Measurements from ENCODE around the gene GLRA2. TPM values are rescaled to one million over a fixed set of nuclear protein-coding genes. Genes with fewer than 3 reads are reported as not detected.

Gene GLRA2
- total RNA-seq, 1 donor from 2014 or later: not detected

DNA sequence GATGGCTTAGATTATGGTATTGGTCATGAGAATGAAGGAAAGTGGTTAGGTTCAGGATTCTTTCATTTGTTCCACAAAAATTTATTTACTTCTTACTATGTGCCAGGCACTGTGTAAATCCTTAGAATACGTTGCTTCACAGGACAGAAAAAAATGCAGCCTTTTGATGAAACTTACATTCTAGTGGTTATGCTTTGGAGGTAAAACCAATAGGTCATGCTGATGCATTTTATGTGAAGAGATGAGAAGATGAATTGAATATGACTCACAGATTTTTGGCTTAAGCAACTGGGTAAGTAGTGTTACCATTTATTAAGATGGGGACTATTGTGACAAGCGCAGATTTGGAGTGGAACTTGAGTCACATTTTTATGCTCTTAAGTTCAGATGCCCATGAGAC lies 165.3 kb downstream of the GLRA2 start:
- DNase-seq (ENCODE audit: low spot score): no peak
- H3K36me3 Mint-ChIP-seq (ENCODE audit: low read depth, unreplicated experiment): no peaks in the 10 kb centered on the region
- H3K4me3 Mint-ChIP-seq (ENCODE audit: unreplicated experiment): no peak overlapping the region
- H3K27ac Mint-ChIP-seq (ENCODE audit: unreplicated experiment): no peak overlapping the region
- no peaks in the 10 kb centered on the region for H3K27me3 Mint-ChIP-seq (ENCODE audit: unreplicated experiment)
- H3K4me1 Mint-ChIP-seq (ENCODE audit: unreplicated experiment): no peaks in the 10 kb centered on the region
- no peaks in the 10 kb centered on the region for H3K9me3 Mint-ChIP-seq (ENCODE audit: unreplicated experiment)
- TF ChIP-seq CTCF (IDR thresholded peaks at IDR 0.05; ENCODE audit: unreplicated experiment): no peak

GRCh38 chrX:14697451-14697850 lies 168.1 kb downstream of the GLRA2 start:
- H3K4me1 Mint-ChIP-seq (ENCODE audit: unreplicated experiment): no peaks in the 10 kb centered on the region
- H3K4me3 Mint-ChIP-seq (ENCODE audit: unreplicated experiment): no peak overlapping the region
- no peak overlapping the region for H3K27ac Mint-ChIP-seq (ENCODE audit: unreplicated experiment)
- no peaks in the 10 kb centered on the region for H3K9me3 Mint-ChIP-seq (ENCODE audit: unreplicated experiment)
- no peaks in the 10 kb centered on the region for H3K36me3 Mint-ChIP-seq (ENCODE audit: low read depth, unreplicated experiment)
- TF ChIP-seq CTCF (IDR thresholded peaks at IDR 0.05; ENCODE audit: unreplicated experiment): peak; percentile 49
- peak; percentile 42 for DNase-seq (ENCODE audit: low spot score)
- no peaks in the 10 kb centered on the region for H3K27me3 Mint-ChIP-seq (ENCODE audit: unreplicated experiment)

GRCh38 chrX:14698790-14699189 lies 169.5 kb downstream of the GLRA2 start:
- TF ChIP-seq CTCF (IDR thresholded peaks at IDR 0.05; ENCODE audit: unreplicated experiment): no peak
- Mint-ChIP-seq H3K4me3 (ENCODE audit: unreplicated experiment) (no peak overlapping the region), H3K36me3 (ENCODE audit: low read depth, unreplicated experiment) (no peaks in the 10 kb centered on the region)

GRCh38 chrX:14700982-14701381 lies 171.6 kb downstream of the GLRA2 start:
- no peak for TF ChIP-seq CTCF (IDR thresholded peaks at IDR 0.05; ENCODE audit: unreplicated experiment)
- no peaks in the 10 kb centered on the region for H3K27me3 Mint-ChIP-seq (ENCODE audit: unreplicated experiment)

More at GRCh38 chrX:14698790-14699189, 169.5 kb downstream of the GLRA2 start:
- H3K4me1 Mint-ChIP-seq (ENCODE audit: unreplicated experiment): no peaks in the 10 kb centered on the region
- no peak overlapping the region for H3K27ac Mint-ChIP-seq (ENCODE audit: unreplicated experiment)
- no peaks in the 10 kb centered on the region for H3K27me3 Mint-ChIP-seq (ENCODE audit: unreplicated experiment)
- DNase-seq (ENCODE audit: low spot score): no peak
- no peaks in the 10 kb centered on the region for H3K9me3 Mint-ChIP-seq (ENCODE audit: unreplicated experiment)

DNA sequence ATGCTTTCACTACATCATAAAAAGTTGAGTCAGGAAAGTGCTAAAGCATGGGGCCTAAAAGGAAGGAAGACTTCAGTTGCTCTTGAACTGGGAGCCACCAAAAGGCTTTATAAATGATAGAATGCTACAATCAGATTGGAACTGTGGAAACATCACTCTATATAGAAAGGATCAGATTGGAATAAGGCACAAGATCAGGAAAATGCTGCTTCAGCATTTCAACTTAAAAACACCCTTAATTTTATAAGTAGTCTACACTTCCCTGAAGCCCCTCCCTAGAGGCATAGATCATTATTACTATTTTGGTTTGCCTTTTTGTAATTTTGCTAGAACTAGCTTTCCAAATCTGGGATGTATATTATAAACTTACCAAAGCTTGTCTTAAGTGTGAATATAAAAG lies 172.8 kb downstream of the GLRA2 start:
- H3K27me3 Mint-ChIP-seq (ENCODE audit: unreplicated experiment): no peaks in the 10 kb centered on the region
- no peaks in the 10 kb centered on the region for H3K9me3 Mint-ChIP-seq (ENCODE audit: unreplicated experiment)
- no peak for TF ChIP-seq CTCF (IDR thresholded peaks at IDR 0.05; ENCODE audit: unreplicated experiment)
- H3K36me3 Mint-ChIP-seq (ENCODE audit: low read depth, unreplicated experiment): no peaks in the 10 kb centered on the region
- H3K4me3 Mint-ChIP-seq (ENCODE audit: unreplicated experiment): no peak overlapping the region
- no peaks in the 10 kb centered on the region for H3K4me1 Mint-ChIP-seq (ENCODE audit: unreplicated experiment)
- DNase-seq (ENCODE audit: low spot score): no peak
- no peak overlapping the region for H3K27ac Mint-ChIP-seq (ENCODE audit: unreplicated experiment)

More at GRCh38 chrX:14700982-14701381, 171.6 kb downstream of the GLRA2 start:
- no peaks in the 10 kb centered on the region for H3K4me1 Mint-ChIP-seq (ENCODE audit: unreplicated experiment)
- H3K4me3 Mint-ChIP-seq (ENCODE audit: unreplicated experiment): no peak overlapping the region
- no peaks in the 10 kb centered on the region for H3K36me3 Mint-ChIP-seq (ENCODE audit: low read depth, unreplicated experiment)
- DNase-seq (ENCODE audit: low spot score): no peak
- no peaks in the 10 kb centered on the region for H3K9me3 Mint-ChIP-seq (ENCODE audit: unreplicated experiment)
- no peak overlapping the region for H3K27ac Mint-ChIP-seq (ENCODE audit: unreplicated experiment)
